OCI-LY7 (cell line): ENCODE measurements around the gene KIFC3. TPM values are rescaled to one million over a fixed set of nuclear protein-coding genes. Genes with fewer than 3 reads are reported as not detected.
"Not testable (repeated sequence)": the region's sequence is repeated elsewhere in the genome, so short reads cannot be mapped to it uniquely, and the experiment has no call there.

Experiments
- BruUV-seq: library from RNA; stranded (reverse); fragments of 400-500 nt; replicated peaks from 2 replicates; lab custom pipeline; 2021; lab: Mats Ljungman, UMichigan
- CTCF ChIA-PET: fragments of 300-600 bp; sonication (Branson Sonifier 250); formaldehyde crosslinking; loops from one replicate; lab custom pipeline; 2022; ENCODE audit warnings: antibody characterized with exemption; ENCODE audit not compliant: unreplicated experiment; lab: Charles Lee
- POLR2A ChIA-PET: fragments of 300-600 bp; sonication (Branson Sonifier 250); formaldehyde crosslinking; loops from one replicate; lab custom pipeline; 2022; ENCODE audit warnings: antibody characterized with exemption; lab: Charles Lee
- DNase-seq: peaks from one replicate; pipeline ENCODE4 v3.0.0-alpha.2; 2015; ENCODE audit warnings: low spot score
- H2AFZ ChIP-seq: fragments of 200-600 bp; sonication (generic), shearing (Covaris generic); 2 replicates; pipeline ENCODE4 v1.6.1; 2014; ENCODE audit warnings: mild to moderate bottlenecking, antibody characterized with exemption, low read length, moderate library complexity
- H3K27ac ChIP-seq: fragments of 200-600 bp; sonication (generic); 2 replicates; pipeline ENCODE4 v1.5.1; 2014; ENCODE audit warnings: mixed run types, low read depth, mild to moderate bottlenecking, moderate library complexity, low read length, inconsistent platforms; ENCODE audit not compliant: poor library complexity, severe bottlenecking
- H3K36me3 ChIP-seq: fragments of 200-600 bp; sonication (generic); 2 replicates; pipeline ENCODE4 v1.6.1; 2014; ENCODE audit warnings: mild to moderate bottlenecking, antibody characterized with exemption, low read length, moderate library complexity, mixed read lengths; ENCODE audit not compliant: insufficient read depth
- H3K4me1 ChIP-seq: fragments of 200-600 bp; sonication (generic); 2 replicates; pipeline ENCODE4 v1.5.1; 2014; ENCODE audit warnings: mild to moderate bottlenecking, low read length; ENCODE audit not compliant: insufficient read depth, poor library complexity, severe bottlenecking
- H3K4me2 ChIP-seq: fragments of 200-600 bp; sonication (generic); 2 replicates; pipeline ENCODE4 v1.6.1; 2014; ENCODE audit warnings: mild to moderate bottlenecking, low read length
- H3K4me3 ChIP-seq: fragments of 200-600 bp; sonication (generic); 2 replicates; pipeline ENCODE4 v1.5.1; 2014; ENCODE audit warnings: mild to moderate bottlenecking, low read depth, low read length; ENCODE audit not compliant: poor library complexity, severe bottlenecking
- H3K79me2 ChIP-seq: fragments of 200-600 bp; sonication (generic); 2 replicates; pipeline ENCODE4 v1.6.1; 2016; ENCODE audit warnings: low read depth, mild to moderate bottlenecking, low read length, moderate library complexity, mixed read lengths; ENCODE audit not compliant: insufficient read depth
- H3K9me2 ChIP-seq: fragments of 200-600 bp; sonication (generic); 2 replicates; pipeline ENCODE4 v1.6.1; 2016; ENCODE audit warnings: mild to moderate bottlenecking, low read length, mixed read lengths; ENCODE audit not compliant: insufficient read depth
- H3K9me3 ChIP-seq: fragments of 200-600 bp; sonication (generic); 2 replicates; pipeline ENCODE4 v1.6.1; 2014; ENCODE audit warnings: mild to moderate bottlenecking, mixed run types, low read length, mixed read lengths
- H4K20me1 ChIP-seq: fragments of 200-600 bp; sonication (generic); 2 replicates; pipeline ENCODE4 v1.6.1; 2014; ENCODE audit warnings: mild to moderate bottlenecking, antibody characterized with exemption, low read length, moderate library complexity, mixed read lengths; ENCODE audit not compliant: insufficient read depth
- EZH2phosphoT487 ChIP-seq: fragments of 200-600 bp; sonication (generic); IDR thresholded peaks from 2 replicates; pipeline ENCODE4 v1.6.1; 2018; ENCODE audit warnings: low read depth, borderline replicate concordance, mild to moderate bottlenecking, mixed run types, antibody characterized with exemption, low read length, moderate library complexity, mixed read lengths
- intact Hi-C: fragments of 100-400 bp; cut with micrococcal nuclease; formaldehyde crosslinking; loops from one replicate; pipeline ENCODE4 v1.10.0; 2022; ENCODE audit not compliant: unreplicated experiment
- total RNA-seq, 2 experiments: library from RNA; depleted of rRNA in 1 of 2; stranded (reverse); fragments of >200 nt in 1 of 2; shearing (Covaris generic) in 1 of 2; gene quantifications; 2 replicates each; pipeline ENCODE4 v1.2.3, GENCODE V29; 2014 to 2022
- TF ChIP-seq, protein P1 (sequence below): fragments of 200-600 bp; sonication (generic); conservative IDR thresholded peaks from 2 replicates; pipeline ENCODE4 v1.5.1; 2014; ENCODE audit warnings: mild to moderate bottlenecking, antibody characterized with exemption, low read length, moderate library complexity, mixed read lengths

Gene KIFC3
- total RNA-seq, 2 experiments from 2014 or later = 0.61 TPM; not detected in 1

DNA sequence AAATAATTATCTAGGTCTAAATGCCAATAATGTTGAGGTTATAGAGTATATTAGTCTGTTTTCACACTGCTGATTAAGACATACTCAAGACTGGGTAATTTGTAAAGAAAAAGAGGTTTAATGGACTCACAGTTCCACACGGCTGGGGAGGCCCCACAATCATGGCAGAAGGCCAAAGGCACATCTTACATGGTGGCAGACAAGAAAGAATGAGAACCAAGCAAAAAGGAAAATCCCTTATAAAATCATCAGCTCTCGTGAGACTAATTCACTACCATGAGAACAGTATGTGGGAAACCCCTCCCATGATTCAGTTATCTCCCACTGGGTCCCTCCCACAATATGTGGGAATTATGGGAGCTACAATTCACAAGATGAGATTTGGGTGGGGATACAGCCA, 69.6 kb downstream of the KIFC3 start:
- Histone ChIP-seq H3K36me3 (peaks cover 8% of the 10 kb centered on the region; the same call in 1 of the 2 replicates), H3K4me3 (no peak overlapping the region), H3K9me2 (no peaks in the 10 kb centered on the region), H3K27ac (no peak overlapping the region), H3K4me2 (no peak overlapping the region), H3K4me1 (peaks cover 16% of the 10 kb centered on the region), H2AFZ (no peak overlapping the region), H4K20me1 (no peaks in the 10 kb centered on the region), H3K79me2 (no peaks in the 10 kb centered on the region), H3K9me3 (no peaks in the 10 kb centered on the region)
- DNase-seq = no peak
- TF ChIP-seq, protein P1, sequence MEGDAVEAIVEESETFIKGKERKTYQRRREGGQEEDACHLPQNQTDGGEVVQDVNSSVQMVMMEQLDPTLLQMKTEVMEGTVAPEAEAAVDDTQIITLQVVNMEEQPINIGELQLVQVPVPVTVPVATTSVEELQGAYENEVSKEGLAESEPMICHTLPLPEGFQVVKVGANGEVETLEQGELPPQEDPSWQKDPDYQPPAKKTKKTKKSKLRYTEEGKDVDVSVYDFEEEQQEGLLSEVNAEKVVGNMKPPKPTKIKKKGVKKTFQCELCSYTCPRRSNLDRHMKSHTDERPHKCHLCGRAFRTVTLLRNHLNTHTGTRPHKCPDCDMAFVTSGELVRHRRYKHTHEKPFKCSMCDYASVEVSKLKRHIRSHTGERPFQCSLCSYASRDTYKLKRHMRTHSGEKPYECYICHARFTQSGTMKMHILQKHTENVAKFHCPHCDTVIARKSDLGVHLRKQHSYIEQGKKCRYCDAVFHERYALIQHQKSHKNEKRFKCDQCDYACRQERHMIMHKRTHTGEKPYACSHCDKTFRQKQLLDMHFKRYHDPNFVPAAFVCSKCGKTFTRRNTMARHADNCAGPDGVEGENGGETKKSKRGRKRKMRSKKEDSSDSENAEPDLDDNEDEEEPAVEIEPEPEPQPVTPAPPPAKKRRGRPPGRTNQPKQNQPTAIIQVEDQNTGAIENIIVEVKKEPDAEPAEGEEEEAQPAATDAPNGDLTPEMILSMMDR = no peak
- TF ChIP-seq EZH2phosphoT487 = no peak
- POLR2A ChIA-PET = no interaction called here
- intact Hi-C loops = no loop called here
- no TSS peak for BruUV-seq
- CTCF ChIA-PET = no interaction called here

DNA sequence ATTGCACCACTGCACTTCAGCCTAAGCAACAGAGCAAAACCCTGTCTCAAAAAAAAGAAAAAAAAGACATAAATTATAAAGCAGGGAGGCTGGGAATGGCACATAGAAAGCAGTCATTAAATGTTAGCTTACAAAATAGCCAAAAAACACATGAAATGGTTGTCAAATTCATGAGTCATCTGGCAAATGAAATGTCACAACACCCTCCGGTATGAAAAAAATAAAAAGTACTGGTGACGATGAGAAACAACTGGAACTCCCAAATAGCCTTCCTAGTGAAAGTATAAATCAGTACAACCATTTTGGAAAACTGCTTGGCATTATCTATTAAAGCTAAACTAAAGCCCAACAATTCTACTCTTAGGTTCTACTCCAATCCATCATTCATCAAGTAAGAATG, 70.3 kb downstream of the KIFC3 start:
- Histone ChIP-seq H4K20me1 (no peaks in the 10 kb centered on the region), H3K27ac (no peak overlapping the region), H3K4me2 (no peak overlapping the region), H3K4me3 (no peak overlapping the region), H3K4me1 (peaks cover 15% of the 10 kb centered on the region), H3K36me3 (peaks cover under 1% of the 10 kb centered on the region; the same call in 1 of the 2 replicates), H3K9me3 (no peaks in the 10 kb centered on the region), H3K9me2 (no peaks in the 10 kb centered on the region), H2AFZ (no peak overlapping the region), H3K79me2 (no peaks in the 10 kb centered on the region)
- CTCF ChIA-PET = no interaction called here
- BruUV-seq = no TSS peak
- no peak for TF ChIP-seq EZH2phosphoT487
- TF ChIP-seq, protein P1 = no peak
- intact Hi-C loops = no loop called here
- POLR2A ChIA-PET = interaction anchor here (0.6 kb wide), 1 partner anchor 14 kb away, joined by 3 read pairs; no protein-coding TSS in a partner anchor
- no peak for DNase-seq

DNA sequence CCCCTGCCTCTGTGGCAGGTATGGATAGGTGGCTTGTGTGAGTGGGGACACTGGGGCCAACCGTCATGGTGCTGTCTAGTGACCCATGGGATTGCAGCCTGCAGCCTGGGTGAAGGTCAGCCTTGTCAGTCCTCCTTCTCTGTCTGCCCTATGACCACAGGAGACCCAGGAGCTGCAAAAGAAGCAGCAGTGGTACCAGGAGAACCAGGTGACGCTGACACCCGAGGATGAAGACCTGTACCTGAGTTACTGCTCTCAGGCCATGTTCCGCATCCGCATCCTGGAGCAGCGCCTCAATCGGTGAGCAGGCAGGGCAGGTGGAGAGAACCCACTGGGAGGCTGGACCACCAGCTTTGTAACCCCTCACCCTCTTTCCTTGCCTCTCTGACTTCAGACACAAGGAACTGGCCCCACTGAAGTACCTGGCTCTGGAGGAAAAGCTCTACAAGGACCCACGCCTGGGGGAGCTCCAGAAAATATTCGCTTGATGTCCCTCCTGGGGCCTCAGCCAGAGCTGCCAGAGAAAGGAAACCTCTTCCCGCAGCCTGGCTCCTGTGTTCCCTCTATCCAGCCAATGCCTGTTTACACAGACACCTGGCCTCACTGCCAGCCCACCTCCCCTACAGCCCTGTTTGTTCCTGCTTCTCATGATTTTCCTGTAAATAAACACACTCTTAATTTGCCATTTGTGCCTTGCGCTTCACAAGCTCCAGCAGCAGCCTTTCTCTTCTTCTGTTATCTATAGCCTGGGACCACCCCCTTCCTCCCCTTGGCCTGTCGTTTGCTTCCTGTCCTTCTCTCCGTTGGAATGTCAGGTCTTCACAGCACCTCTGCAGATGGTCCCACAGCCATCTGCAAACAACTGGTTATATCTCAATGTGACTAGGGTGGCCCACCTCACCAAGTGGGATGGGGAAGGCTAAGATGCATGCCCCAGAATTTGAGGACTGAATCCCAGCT, 71.2 kb downstream of the KIFC3 start:
- intact Hi-C loops = no loop called here
- no peak overlapping the region for H2AFZ ChIP-seq
- no peak for DNase-seq
- no peak overlapping the region for H3K27ac ChIP-seq
- no peaks in the 10 kb centered on the region for H3K9me3 ChIP-seq
- CTCF ChIA-PET = no interaction called here
- POLR2A ChIA-PET = interaction anchor here (0.6 kb wide), 1 partner anchor 15 kb away, joined by 3 read pairs; no protein-coding TSS in a partner anchor
- H3K36me3 ChIP-seq = no peaks in the 10 kb centered on the region
- H3K4me2 ChIP-seq = no peak overlapping the region
- H3K4me1 ChIP-seq = peaks cover 6% of the 10 kb centered on the region
- H3K4me3 ChIP-seq = no peak overlapping the region
- H4K20me1 ChIP-seq = no peaks in the 10 kb centered on the region
- no peaks in the 10 kb centered on the region for H3K9me2 ChIP-seq
- no peak for TF ChIP-seq EZH2phosphoT487
- TF ChIP-seq, protein P1 = no peak
- BruUV-seq = no TSS peak
- no peaks in the 10 kb centered on the region for H3K79me2 ChIP-seq

DNA sequence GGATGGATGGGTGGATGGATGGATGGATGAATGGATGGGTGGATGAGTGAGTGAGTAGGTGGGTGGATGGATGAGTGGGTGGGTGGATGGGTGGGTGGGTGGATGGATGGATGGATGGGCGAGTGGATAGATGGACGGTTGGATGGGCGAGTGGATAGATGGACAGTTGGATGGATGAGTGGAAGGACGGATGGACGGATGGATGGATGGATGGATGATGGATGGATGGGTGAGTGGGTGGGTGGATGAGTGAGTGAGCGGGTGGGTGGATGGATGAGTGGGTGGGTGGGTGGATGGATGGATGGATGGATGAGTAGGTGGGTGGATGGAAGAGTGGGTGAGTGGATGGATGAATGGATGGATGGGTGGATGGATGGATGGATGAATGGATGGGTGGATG, 72.4 kb downstream of the KIFC3 start:
- H3K4me3 ChIP-seq, H3K4me2 ChIP-seq, CTCF ChIA-PET, H3K4me1 ChIP-seq, intact Hi-C loops, H3K36me3 ChIP-seq, H4K20me1 ChIP-seq, H3K9me2 ChIP-seq, BruUV-seq, POLR2A ChIA-PET, H3K27ac ChIP-seq, H2AFZ ChIP-seq, H3K9me3 ChIP-seq, DNase-seq, H3K79me2 ChIP-seq: not testable (repeated sequence)
